MM.1S (cell line): ENCODE data around the gene PPP1R15A.
"Not testable (repeated sequence)": the region's sequence is repeated elsewhere in the genome, so short reads cannot be mapped to it uniquely, and the experiment has no call there.

Experiments
- DNase-seq: peaks from one replicate; pipeline ENCODE4 v3.0.0-alpha.2; 2015
- H2AFZ ChIP-seq: fragments of 300-600 bp; sonication (generic); 2 replicates; pipeline ENCODE4 v1.6.0; 2016; ENCODE audit warnings: antibody characterized with exemption, low read length
- H3F3A ChIP-seq: fragments of 300-600 bp; sonication (generic); 2 replicates; pipeline ENCODE4 v1.6.1; 2016; ENCODE audit warnings: mild to moderate bottlenecking, antibody characterized with exemption, low read length, moderate library complexity, mixed read lengths; ENCODE audit not compliant: insufficient read depth
- H3K27ac ChIP-seq: fragments of 300-600 bp; sonication (generic); 2 replicates; pipeline ENCODE4 v1.5.1; 2016; ENCODE audit warnings: mild to moderate bottlenecking, low read length
- H3K27me3 ChIP-seq: fragments of 300-600 bp; sonication (generic); replicated peaks from 2 replicates; pipeline ENCODE4 v1.6.0; 2016; ENCODE audit warnings: low read length; ENCODE audit not compliant: insufficient read depth
- H3K36me3 ChIP-seq: fragments of 300-600 bp; sonication (generic); replicated peaks from 2 replicates; pipeline ENCODE4 v1.6.1; 2016; ENCODE audit warnings: mild to moderate bottlenecking, low read length, mixed read lengths; ENCODE audit not compliant: insufficient read depth
- H3K4me1 ChIP-seq: fragments of 300-600 bp; sonication (generic); 2 replicates; pipeline ENCODE4 v1.6.1; 2016; ENCODE audit warnings: low read length, mixed read lengths
- H3K4me2 ChIP-seq: fragments of 300-600 bp; sonication (generic); 2 replicates; pipeline ENCODE4 v1.6.0; 2016; ENCODE audit warnings: low read depth, low read length
- H3K4me3 ChIP-seq: fragments of 300-600 bp; sonication (generic); 2 replicates; pipeline ENCODE4 v1.5.1; 2016; ENCODE audit warnings: low read length, mixed read lengths
- H3K79me2 ChIP-seq: fragments of 300-600 bp; sonication (generic); 2 replicates; pipeline ENCODE4 v1.6.1; 2016; ENCODE audit warnings: mixed run types, low read length, mixed read lengths
- H3K9ac ChIP-seq: fragments of 300-600 bp; sonication (generic); 2 replicates; pipeline ENCODE4 v1.6.1; 2016; ENCODE audit warnings: low read length, mixed read lengths
- H3K9me2 ChIP-seq: fragments of 300-600 bp; sonication (generic); replicated peaks from 2 replicates; pipeline ENCODE4 v1.6.1; 2016; ENCODE audit warnings: mild to moderate bottlenecking, low read length, mixed read lengths; ENCODE audit not compliant: insufficient read depth
- H3K9me3 ChIP-seq: fragments of 300-600 bp; sonication (generic); replicated peaks from 2 replicates; pipeline ENCODE4 v1.6.1; 2016; ENCODE audit warnings: mild to moderate bottlenecking, low read length, mixed read lengths; ENCODE audit not compliant: insufficient read depth
- H4K20me1 ChIP-seq: fragments of 300-600 bp; sonication (generic); 2 replicates; pipeline ENCODE4 v1.6.1; 2016; ENCODE audit warnings: mild to moderate bottlenecking, low read length, moderate library complexity, mixed read lengths; ENCODE audit not compliant: insufficient read depth
- CTCF ChIP-seq: fragments of 300-600 bp; sonication (generic); IDR thresholded peaks from 2 replicates; pipeline ENCODE4 v1.5.1; 2016; ENCODE audit warnings: antibody characterized with exemption, low read length, mixed read lengths
- EZH2 ChIP-seq: fragments of 300-600 bp; sonication (generic); optimal IDR thresholded peaks from 2 replicates; pipeline ENCODE3; 2017; ENCODE audit warnings: low read depth, mild to moderate bottlenecking, antibody characterized with exemption, low read length, mixed read lengths
- EZH2phosphoT487 ChIP-seq: fragments of 300-600 bp; sonication (generic); IDR thresholded peaks from 2 replicates; pipeline ENCODE4 v1.6.1; 2018; ENCODE audit warnings: antibody characterized with exemption, low read length

The PPP1R15A gene

GRCh38 chr19:48845384-48845783 lies 26.8 kb upstream of the PPP1R15A start:
- H4K20me1 ChIP-seq: no peaks in the 10 kb centered on the region
- no peaks in the 10 kb centered on the region for H3K27me3 ChIP-seq
- no peaks in the 10 kb centered on the region for H3K9me2 ChIP-seq
- H3K27ac ChIP-seq: no peak overlapping the region
- no peak overlapping the region for H3K4me3 ChIP-seq
- H3K79me2 ChIP-seq: no peaks in the 10 kb centered on the region
- H3K9me3 ChIP-seq: no peaks in the 10 kb centered on the region
- H3K9ac ChIP-seq: no peak overlapping the region
- no peak overlapping the region for H3K4me2 ChIP-seq
- H3F3A ChIP-seq: peaks cover 12% of the 10 kb centered on the region; the same call in 1 of the 2 replicates
- no peak for DNase-seq
- H3K36me3 ChIP-seq: no peaks in the 10 kb centered on the region
- H3K4me1 ChIP-seq: peaks cover 12% of the 10 kb centered on the region
- TF ChIP-seq CTCF: no peak
- no peak for TF ChIP-seq EZH2phosphoT487
- no peak for TF ChIP-seq EZH2
- H2AFZ ChIP-seq: no peak overlapping the region

GRCh38 chr19:48846659-48847058 lies 25.6 kb upstream of the PPP1R15A start:
- not testable (repeated sequence) for H3K4me2 ChIP-seq, H3K9me3 ChIP-seq, DNase-seq, H3K9ac ChIP-seq, H2AFZ ChIP-seq, H3K27ac ChIP-seq, H3K36me3 ChIP-seq, H3K79me2 ChIP-seq, H3K27me3 ChIP-seq, H3K9me2 ChIP-seq, H3K4me3 ChIP-seq, H4K20me1 ChIP-seq
- Histone ChIP-seq H3F3A (peaks cover 12% of the 10 kb centered on the region; the same call in 1 of the 2 replicates), H3K4me1 (peaks cover 12% of the 10 kb centered on the region)

- peaks cover 12% of the 10 kb centered on the region for H3K4me1 ChIP-seq
- no peaks in the 10 kb centered on the region for H3K79me2 ChIP-seq
- no peaks in the 10 kb centered on the region for H4K20me1 ChIP-seq
- no peak overlapping the region for H3K9ac ChIP-seq
- H3K4me2 ChIP-seq: no peak overlapping the region
- TF ChIP-seq CTCF: no peak
- TF ChIP-seq EZH2phosphoT487: no peak
- no peak for TF ChIP-seq EZH2
- no peak for DNase-seq
- peaks cover 12% of the 10 kb centered on the region; the same call in 1 of the 2 replicates for H3F3A ChIP-seq
- no peak overlapping the region for H3K27ac ChIP-seq
- no peak overlapping the region for H2AFZ ChIP-seq
- H3K9me3 ChIP-seq: no peaks in the 10 kb centered on the region
- no peaks in the 10 kb centered on the region for H3K36me3 ChIP-seq
- H3K27me3 ChIP-seq: no peaks in the 10 kb centered on the region
- H3K9me2 ChIP-seq: no peaks in the 10 kb centered on the region
- no peak overlapping the region for H3K4me3 ChIP-seq
Observed at GRCh38 chr19:48852292-48852691, 19.9 kb upstream of the PPP1R15A start.

- Histone ChIP-seq H3K27ac (no peak overlapping the region), H3K36me3 (no peaks in the 10 kb centered on the region), H3K9ac (no peak overlapping the region), H3K4me2 (no peak overlapping the region), H3F3A (peaks cover 11% of the 10 kb centered on the region; the same call in 1 of the 2 replicates), H3K4me3 (no peak overlapping the region), H3K4me1 (peaks cover 12% of the 10 kb centered on the region), H4K20me1 (no peaks in the 10 kb centered on the region), H3K9me2 (no peaks in the 10 kb centered on the region), H3K9me3 (no peaks in the 10 kb centered on the region), H3K27me3 (no peaks in the 10 kb centered on the region), H3K79me2 (no peaks in the 10 kb centered on the region), H2AFZ (no peak overlapping the region)
- DNase-seq: no peak
- TF ChIP-seq EZH2phosphoT487 (no peak), EZH2 (no peak), CTCF (no peak)
Observed at GRCh38 chr19:48853483-48853882, 18.7 kb upstream of the PPP1R15A start.
